OCI-LY3 (cell line): ENCODE measurements around the gene DOCK2.

Source experiments
- H2AFZ ChIP-seq: fragments of 200-600, 300-600 bp; shearing (Covaris generic); 2 replicates; pipeline ENCODE4 v1.6.0; 2014; ENCODE audit warnings: antibody characterized with exemption, low read depth, low read length
- H3K27ac ChIP-seq: fragments of 200-600, 300-600 bp; sonication (generic); 2 replicates; pipeline ENCODE4 v1.5.1; 2014; ENCODE audit warnings: mild to moderate bottlenecking, low read length, moderate library complexity, mixed read lengths
- H3K27me3 ChIP-seq: fragments of 200-600, 300-600 bp; sonication (generic); 2 replicates; pipeline ENCODE4 v1.6.1; 2014; ENCODE audit warnings: low read depth, low read length, mixed read lengths
- H3K36me3 ChIP-seq: fragments of 200-600, 300-600 bp; sonication (generic); replicated peaks from 2 replicates; pipeline ENCODE3; 2014; ENCODE audit warnings: low read depth, low read length, mixed read lengths
- H3K4me1 ChIP-seq: fragments of 300-600, 200-600 bp; sonication (generic); 2 replicates; pipeline ENCODE4 v1.6.1; 2014; ENCODE audit warnings: low read length, mixed read lengths
- H3K4me2 ChIP-seq: fragments of 200-600, 300-600 bp; sonication (generic); 2 replicates; pipeline ENCODE4 v1.6.1; 2014; ENCODE audit warnings: low read length, mixed read lengths
- H3K4me3 ChIP-seq: fragments of 300-600, 200-600 bp; sonication (generic); 2 replicates; pipeline ENCODE4 v1.5.1; 2014; ENCODE audit warnings: antibody characterized with exemption, mild to moderate bottlenecking, low read length, moderate library complexity
- H3K79me2 ChIP-seq: fragments of 300-600, 200-600 bp; shearing (Covaris generic); 2 replicates; pipeline ENCODE4 v1.6.1; 2014; ENCODE audit warnings: mild to moderate bottlenecking, low read length, mixed read lengths
- H3K9ac ChIP-seq: fragments of 300-600, 200-600 bp; shearing (Covaris generic); 2 replicates; pipeline ENCODE4 v1.6.0; 2014; ENCODE audit warnings: mild to moderate bottlenecking, low read length, moderate library complexity
- H3K9me3 ChIP-seq: fragments of 200-600, 300-600 bp; shearing (Covaris generic); 2 replicates; pipeline ENCODE4 v1.6.1; 2014; ENCODE audit warnings: low read length, mixed read lengths; ENCODE audit not compliant: insufficient read depth
- H4K20me1 ChIP-seq: fragments of 200-600, 300-600 bp; sonication (generic); 2 replicates; pipeline ENCODE4 v1.6.1; 2016; ENCODE audit warnings: low read length, mixed read lengths; ENCODE audit not compliant: insufficient read depth
- CTCF ChIP-seq: fragments of 200-600, 300-600 bp; sonication (generic); IDR thresholded peaks from 2 replicates; pipeline ENCODE4 v1.5.1; 2014; ENCODE audit warnings: antibody characterized with exemption, low read length, low read depth
- EZH2phosphoT487 ChIP-seq: fragments of 200-600 bp; shearing (Covaris generic); IDR thresholded peaks from 2 replicates; pipeline ENCODE4 v1.6.1; 2018; ENCODE audit warnings: antibody characterized with exemption, mixed run types, low read depth

DOCK2 gene

GRCh38 chr5:170109059-170110031 lies 472.3 kb downstream of the DOCK2 start:
- H3K4me1 ChIP-seq: peaks cover 11% of the 10 kb centered on the region
- no peaks in the 10 kb centered on the region for H3K36me3 ChIP-seq
- H3K9me3 ChIP-seq: no peaks in the 10 kb centered on the region
- H3K9ac ChIP-seq: no peak overlapping the region
- no peak overlapping the region for H3K4me2 ChIP-seq
- no peak overlapping the region for H2AFZ ChIP-seq
- no peak overlapping the region for H3K27ac ChIP-seq
- H3K79me2 ChIP-seq: no peaks in the 10 kb centered on the region
- TF ChIP-seq EZH2phosphoT487 (no peak), CTCF (no peak)
- H3K4me3 ChIP-seq: no peak overlapping the region
- no peaks in the 10 kb centered on the region for H3K27me3 ChIP-seq
- no peaks in the 10 kb centered on the region for H4K20me1 ChIP-seq

- Histone ChIP-seq H3K27me3 (no peaks in the 10 kb centered on the region), H3K9ac (no peak overlapping the region), H3K4me2 (no peak overlapping the region), H3K9me3 (no peaks in the 10 kb centered on the region), H2AFZ (no peak overlapping the region), H3K36me3 (no peaks in the 10 kb centered on the region), H3K4me1 (peaks cover 8% of the 10 kb centered on the region), H3K79me2 (no peaks in the 10 kb centered on the region), H3K4me3 (no peak overlapping the region), H3K27ac (no peak overlapping the region), H4K20me1 (no peaks in the 10 kb centered on the region)
- TF ChIP-seq CTCF (no peak), EZH2phosphoT487 (no peak)
Measured at GRCh38 chr5:170110403-170111087, 473.5 kb downstream of the DOCK2 start.

GRCh38 chr5:170111088-170111785 lies 474.2 kb downstream of the DOCK2 start:
- Histone ChIP-seq H3K27ac (no peak overlapping the region), H2AFZ (no peak overlapping the region), H3K4me2 (no peak overlapping the region), H3K4me3 (no peak overlapping the region), H3K9me3 (no peaks in the 10 kb centered on the region), H3K9ac (no peak overlapping the region), H3K27me3 (no peaks in the 10 kb centered on the region), H4K20me1 (no peaks in the 10 kb centered on the region), H3K36me3 (no peaks in the 10 kb centered on the region), H3K4me1 (peaks cover 4% of the 10 kb centered on the region; the same call in 1 of the 2 replicates), H3K79me2 (no peaks in the 10 kb centered on the region)
- no peak for TF ChIP-seq CTCF
- TF ChIP-seq EZH2phosphoT487: no peak
